Measurements from ENCODE around the gene NLGN1. TPM values are rescaled to one million over a fixed set of nuclear protein-coding genes. Genes with fewer than 3 reads are reported as not detected.

NLGN1 gene
- total RNA-seq, 1 experiment from 2014 or later = 0.85 TPM

DNA sequence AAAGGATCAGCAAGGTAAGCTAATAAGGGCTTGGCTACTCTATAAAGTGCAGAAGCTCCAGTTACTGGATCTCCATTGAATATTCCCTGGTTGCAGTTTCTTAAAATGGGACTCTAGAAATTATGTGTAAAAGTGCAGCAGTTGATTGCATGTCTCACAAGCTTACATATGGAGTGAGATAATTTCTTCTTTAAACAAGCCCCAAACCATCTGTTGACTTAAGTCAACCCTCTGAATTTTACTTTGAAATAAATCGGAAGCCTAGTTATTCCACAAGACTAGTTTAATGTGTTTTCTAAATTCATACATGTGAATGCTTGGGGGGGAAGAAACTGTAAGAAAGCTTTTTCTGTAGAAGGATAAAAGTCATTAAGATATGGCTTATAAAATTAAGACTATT is 664.2 kb downstream of the NLGN1 start:
- no peak for ATAC-seq

DNA sequence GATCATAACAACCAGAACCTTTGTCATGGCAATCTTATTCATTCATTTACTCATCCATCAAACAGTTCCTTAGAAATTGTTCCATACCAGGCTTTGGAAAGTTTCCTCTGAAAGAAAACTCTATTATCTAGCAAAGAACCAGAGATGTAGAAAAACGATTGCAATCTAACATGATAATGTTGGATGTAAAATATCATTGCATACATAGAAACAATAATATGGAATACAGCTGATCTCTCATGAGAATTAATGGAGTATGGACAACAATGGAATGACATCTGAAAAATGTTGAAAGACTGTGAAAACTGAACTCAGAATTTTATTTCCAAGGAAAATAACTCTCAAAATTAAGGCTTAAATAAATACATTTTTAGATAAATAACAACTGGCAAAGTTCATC is 665.4 kb downstream of the NLGN1 start:
- peaks cover 21% of the 10 kb centered on the region for H3K9me3 ChIP-seq (ENCODE audit: control insufficient read depth, insufficient read depth, low read depth, low read length)
- in situ Hi-C loops (cut with HindIII; ENCODE audit: low pct_unique_long_range_greater_than_20kb, low sequenced_read_pairs) (no loop called here), intact Hi-C loops (cut with micrococcal nuclease; ENCODE audit: unreplicated experiment) (no loop called here)
- ATAC-seq (no peak), DNase-seq (ENCODE audit: low read depth, low spot score) (no peak)
- no peaks in the 10 kb centered on the region for H3K27me3 ChIP-seq (ENCODE audit: control insufficient read depth, insufficient read depth, low read length)
- TF ChIP-seq SIN3A (IDR thresholded peaks at IDR 0.05; ENCODE audit: borderline replicate concordance, insufficient read depth, low read depth, low read length) (no peak), POLR2AphosphoS5 (IDR thresholded peaks at IDR 0.05; ENCODE audit: low read depth, low read length) (no peak), TCF7L2 (IDR thresholded peaks at IDR 0.05; ENCODE audit: low read depth, low read length) (no peak)
- TF ChIP-seq, protein P1, sequence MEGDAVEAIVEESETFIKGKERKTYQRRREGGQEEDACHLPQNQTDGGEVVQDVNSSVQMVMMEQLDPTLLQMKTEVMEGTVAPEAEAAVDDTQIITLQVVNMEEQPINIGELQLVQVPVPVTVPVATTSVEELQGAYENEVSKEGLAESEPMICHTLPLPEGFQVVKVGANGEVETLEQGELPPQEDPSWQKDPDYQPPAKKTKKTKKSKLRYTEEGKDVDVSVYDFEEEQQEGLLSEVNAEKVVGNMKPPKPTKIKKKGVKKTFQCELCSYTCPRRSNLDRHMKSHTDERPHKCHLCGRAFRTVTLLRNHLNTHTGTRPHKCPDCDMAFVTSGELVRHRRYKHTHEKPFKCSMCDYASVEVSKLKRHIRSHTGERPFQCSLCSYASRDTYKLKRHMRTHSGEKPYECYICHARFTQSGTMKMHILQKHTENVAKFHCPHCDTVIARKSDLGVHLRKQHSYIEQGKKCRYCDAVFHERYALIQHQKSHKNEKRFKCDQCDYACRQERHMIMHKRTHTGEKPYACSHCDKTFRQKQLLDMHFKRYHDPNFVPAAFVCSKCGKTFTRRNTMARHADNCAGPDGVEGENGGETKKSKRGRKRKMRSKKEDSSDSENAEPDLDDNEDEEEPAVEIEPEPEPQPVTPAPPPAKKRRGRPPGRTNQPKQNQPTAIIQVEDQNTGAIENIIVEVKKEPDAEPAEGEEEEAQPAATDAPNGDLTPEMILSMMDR (IDR thresholded peaks at IDR 0.05) = no peak
- TF ChIP-seq, protein P2, sequence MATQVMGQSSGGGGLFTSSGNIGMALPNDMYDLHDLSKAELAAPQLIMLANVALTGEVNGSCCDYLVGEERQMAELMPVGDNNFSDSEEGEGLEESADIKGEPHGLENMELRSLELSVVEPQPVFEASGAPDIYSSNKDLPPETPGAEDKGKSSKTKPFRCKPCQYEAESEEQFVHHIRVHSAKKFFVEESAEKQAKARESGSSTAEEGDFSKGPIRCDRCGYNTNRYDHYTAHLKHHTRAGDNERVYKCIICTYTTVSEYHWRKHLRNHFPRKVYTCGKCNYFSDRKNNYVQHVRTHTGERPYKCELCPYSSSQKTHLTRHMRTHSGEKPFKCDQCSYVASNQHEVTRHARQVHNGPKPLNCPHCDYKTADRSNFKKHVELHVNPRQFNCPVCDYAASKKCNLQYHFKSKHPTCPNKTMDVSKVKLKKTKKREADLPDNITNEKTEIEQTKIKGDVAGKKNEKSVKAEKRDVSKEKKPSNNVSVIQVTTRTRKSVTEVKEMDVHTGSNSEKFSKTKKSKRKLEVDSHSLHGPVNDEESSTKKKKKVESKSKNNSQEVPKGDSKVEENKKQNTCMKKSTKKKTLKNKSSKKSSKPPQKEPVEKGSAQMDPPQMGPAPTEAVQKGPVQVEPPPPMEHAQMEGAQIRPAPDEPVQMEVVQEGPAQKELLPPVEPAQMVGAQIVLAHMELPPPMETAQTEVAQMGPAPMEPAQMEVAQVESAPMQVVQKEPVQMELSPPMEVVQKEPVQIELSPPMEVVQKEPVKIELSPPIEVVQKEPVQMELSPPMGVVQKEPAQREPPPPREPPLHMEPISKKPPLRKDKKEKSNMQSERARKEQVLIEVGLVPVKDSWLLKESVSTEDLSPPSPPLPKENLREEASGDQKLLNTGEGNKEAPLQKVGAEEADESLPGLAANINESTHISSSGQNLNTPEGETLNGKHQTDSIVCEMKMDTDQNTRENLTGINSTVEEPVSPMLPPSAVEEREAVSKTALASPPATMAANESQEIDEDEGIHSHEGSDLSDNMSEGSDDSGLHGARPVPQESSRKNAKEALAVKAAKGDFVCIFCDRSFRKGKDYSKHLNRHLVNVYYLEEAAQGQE (IDR thresholded peaks at IDR 0.05; ENCODE audit: insufficient read depth in 1 of 2, low read depth in 2 of 2, low read length in 1 of 2) = no peak
- no peaks in the 10 kb centered on the region for H3K36me3 ChIP-seq (ENCODE audit: control insufficient read depth, insufficient read depth, low read length)
- ChIA-PET POLR2A (no interaction called here), CTCF (no interaction called here)
- no peaks in the 10 kb centered on the region for H3K4me1 ChIP-seq (ENCODE audit: control insufficient read depth, insufficient read depth, low read length)
- no TSS peak for BruUV-seq (replicated peaks)
- no peak overlapping the region for H3K4me3 ChIP-seq (ENCODE audit: low read depth in 2 of 2, low read length in 2 of 2)
- no peak overlapping the region for H3K27ac ChIP-seq (ENCODE audit: low read length)

More for the DNA sequence above, 664.2 kb downstream of the NLGN1 start:
- intact Hi-C loops (cut with micrococcal nuclease; ENCODE audit: unreplicated experiment) = no loop called here
- peaks cover 21% of the 10 kb centered on the region for H3K9me3 ChIP-seq (ENCODE audit: control insufficient read depth, insufficient read depth, low read depth, low read length)
- no TSS peak for BruUV-seq (replicated peaks)
- no peak for DNase-seq (ENCODE audit: low read depth, low spot score)
- ChIA-PET CTCF (no interaction called here), POLR2A (no interaction called here)
- no peak overlapping the region for H3K4me3 ChIP-seq (ENCODE audit: low read depth in 2 of 2, low read length in 2 of 2)
- no peaks in the 10 kb centered on the region for H3K4me1 ChIP-seq (ENCODE audit: control insufficient read depth, insufficient read depth, low read length)
- TF ChIP-seq SIN3A (IDR thresholded peaks at IDR 0.05; ENCODE audit: borderline replicate concordance, insufficient read depth, low read depth, low read length) = no peak
- TF ChIP-seq, protein P1 (IDR thresholded peaks at IDR 0.05) = no peak
- no peak for TF ChIP-seq TCF7L2 (IDR thresholded peaks at IDR 0.05; ENCODE audit: low read depth, low read length)
- TF ChIP-seq POLR2AphosphoS5 (IDR thresholded peaks at IDR 0.05; ENCODE audit: low read depth, low read length) = no peak
- TF ChIP-seq, protein P2 (IDR thresholded peaks at IDR 0.05; ENCODE audit: insufficient read depth in 1 of 2, low read depth in 2 of 2, low read length in 1 of 2) = no peak
- no peak overlapping the region for H3K27ac ChIP-seq (ENCODE audit: low read length)
- H3K27me3 ChIP-seq (ENCODE audit: control insufficient read depth, insufficient read depth, low read length) = no peaks in the 10 kb centered on the region
- no peaks in the 10 kb centered on the region for H3K36me3 ChIP-seq (ENCODE audit: control insufficient read depth, insufficient read depth, low read length)
- in situ Hi-C loops (cut with HindIII; ENCODE audit: low pct_unique_long_range_greater_than_20kb, low sequenced_read_pairs) = no loop called here

All from Panc1 (cell line).